Stimulated activated CD4-positive, alpha-beta T cell treated with anti-CD3 and anti-CD28 coated beads, Interleukin-4, amount 100 ng/mL, for 48 hours (primary cell): ENCODE data around the gene ST8SIA1.
"Not testable (repeated sequence)": the region's sequence is repeated elsewhere in the genome, so short reads cannot be mapped to it uniquely, and the experiment has no call there.

ENCODE experiments used
- DNase-seq, 2 donors: peaks; one replicate each; pipeline ENCODE4 v3.0.0-alpha.2; 2020; ENCODE audit warnings: low read depth in 2 of 2

Gene ST8SIA1

GRCh38 chr12:22172501-22172900 lies 162.0 kb downstream of the ST8SIA1 start:
- no peak for DNase-seq

- DNase-seq, result no peak
Measured at GRCh38 chr12:22169376-22169775, 165.1 kb downstream of the ST8SIA1 start.

DNA sequence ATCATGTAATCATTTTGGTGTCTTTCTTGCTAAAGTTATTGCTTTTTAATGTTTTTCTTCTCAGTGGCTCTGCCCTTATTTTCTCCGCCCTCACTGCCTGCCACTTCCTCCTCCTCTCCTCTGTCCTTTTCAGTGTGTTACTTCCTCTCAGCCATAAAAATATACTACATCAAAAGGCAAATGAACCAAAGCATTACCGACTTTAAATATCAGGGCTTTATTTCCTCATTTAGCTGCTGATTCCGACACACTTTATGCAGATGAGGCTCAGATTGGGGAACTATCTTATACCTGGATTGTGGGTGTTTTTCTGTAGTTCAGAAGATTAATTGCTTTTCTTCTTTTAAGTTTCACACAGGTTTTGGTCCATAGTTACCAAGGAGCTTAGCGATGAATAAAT lies 170.4 kb downstream of the ST8SIA1 start:
- no peak for DNase-seq

GRCh38 chr12:22163594-22163993 lies 170.9 kb downstream of the ST8SIA1 start:
- DNase-seq, result no peak

GRCh38 chr12:22160396-22161003 lies 174.0 kb downstream of the ST8SIA1 start:
- no peak for DNase-seq

- DNase-seq, result not testable (repeated sequence)
Measured at GRCh38 chr12:22149286-22149685, 185.2 kb downstream of the ST8SIA1 start.

GRCh38 chr12:22146686-22147085 lies 187.8 kb downstream of the ST8SIA1 start:
- DNase-seq, result not testable (repeated sequence)
